Lower leg skin (tissue), 4 donors: ENCODE data around the gene XIRP1. TPM values are rescaled to one million over a fixed set of nuclear protein-coding genes. Genes with fewer than 3 reads are reported as not detected.
"Not testable (repeated sequence)": the region's sequence is repeated elsewhere in the genome, so short reads cannot be mapped to it uniquely, and the experiment has no call there.

ENCODE experiments used
- DNase-seq, 2 donors: peaks; one replicate each; pipeline ENCODE4 v3.0.0-alpha.2; 2019; ENCODE audit warnings: low spot score in 2 of 2
- H3K4me3 ChIP-seq: fragments of 200-600 bp; sonication (generic); 2 replicates; pipeline ENCODE4 v1.5.1; 2017; ENCODE audit warnings: mild to moderate bottlenecking, low read depth; ENCODE audit not compliant: poor library complexity, severe bottlenecking
- CTCF ChIP-seq, 3 donors: fragments of 450-650 bp; IDR thresholded peaks; one replicate each; pipeline ENCODE4 v1.5.1; 2016; ENCODE audit warnings: antibody characterized with exemption in 3 of 3, mild to moderate bottlenecking in 3 of 3, moderate library complexity in 2 of 3
- POLR2A ChIP-seq, 2 donors: fragments of 450-650 bp; IDR thresholded peaks; one replicate each; pipeline ENCODE4 v1.6.1; 2016 to 2017; ENCODE audit warnings: antibody characterized with exemption in 2 of 2, mild to moderate bottlenecking in 1 of 2, moderate library complexity in 1 of 2
- WGBS, 2 donors: methylation state at CpG; one replicate each; pipeline ENCODE4 v1.1.5; 2018; 5-methylcytosine and 5-hydroxymethylcytosine counted together
- intact Hi-C: fragments of 100-400 bp; cut with DNase I; formaldehyde crosslinking; loops from one replicate; pipeline ENCODE4 v1.15.0; 2023; ENCODE audit warnings: low total_unique reads
- total RNA-seq, 4 donors: library from RNA; depleted of rRNA; stranded (reverse); fragments of >200 nt; gene quantifications; one replicate each; pipeline ENCODE4 v1.1.0, GENCODE V29; 2016

The XIRP1 gene
- total RNA-seq, 4 donors from 2014 or later: not detected

- no peak for TF ChIP-seq POLR2A (IDR thresholded peaks at IDR 0.05)
- TF ChIP-seq CTCF (IDR thresholded peaks at IDR 0.05): no peak
- 1 to 2% methylated on average over 23 to 28 of the region's 32 CpGs for WGBS, 2 donors
- DNase-seq: peak; percentile 87 to 97
- intact Hi-C loops: no loop called here
- H3K4me3 ChIP-seq: no peak overlapping the region
Measured at GRCh38 chr3:39177708-39178332, 14.6 kb downstream of the XIRP1 start.

- DNase-seq: no peak
- no peak for TF ChIP-seq CTCF (IDR thresholded peaks at IDR 0.05)
- no peak for TF ChIP-seq POLR2A (IDR thresholded peaks at IDR 0.05)
- WGBS, 2 donors: 89 to 91% methylated on average over 6 of the region's 6 CpGs
Measured at GRCh38 chr3:39176025-39176714, 16.2 kb downstream of the XIRP1 start.

GRCh38 chr3:39173318-39174125 is 18.9 kb downstream of the XIRP1 start:
- DNase-seq: no peak
- no peak for TF ChIP-seq CTCF (IDR thresholded peaks at IDR 0.05)
- no peak for TF ChIP-seq POLR2A (IDR thresholded peaks at IDR 0.05)
- intact Hi-C loops: no loop called here
- H3K4me3 ChIP-seq: no peak overlapping the region
- WGBS, 2 donors: 79 to 80% methylated on average over 2 of the region's 2 CpGs

More at GRCh38 chr3:39176025-39176714, 16.2 kb downstream of the XIRP1 start:
- intact Hi-C loops: no loop called here
- no peak overlapping the region for H3K4me3 ChIP-seq

- 78 to 79% methylated on average over 2 of the region's 2 CpGs for WGBS, 2 donors
- no peak for TF ChIP-seq CTCF (IDR thresholded peaks at IDR 0.05)
- no peak for TF ChIP-seq POLR2A (IDR thresholded peaks at IDR 0.05)
- no peak overlapping the region for H3K4me3 ChIP-seq
- intact Hi-C loops: no loop called here
- DNase-seq: no peak
Measured at GRCh38 chr3:39171860-39172259, 20.5 kb downstream of the XIRP1 start.

- 76 to 77% methylated on average over 6 of the region's 6 CpGs for WGBS, 2 donors
Measured at GRCh38 chr3:39170877-39171276, 21.5 kb downstream of the XIRP1 start.

GRCh38 chr3:39170461-39170860 is 21.9 kb downstream of the XIRP1 start:
- 92 to 93% methylated on average over 4 of the region's 4 CpGs for WGBS, 2 donors
- H3K4me3 ChIP-seq: no peak overlapping the region
- TF ChIP-seq POLR2A (IDR thresholded peaks at IDR 0.05): no peak
- TF ChIP-seq CTCF (IDR thresholded peaks at IDR 0.05): no peak
- DNase-seq: no peak
- intact Hi-C loops: no loop called here

More at GRCh38 chr3:39170877-39171276, 21.5 kb downstream of the XIRP1 start:
- H3K4me3 ChIP-seq, DNase-seq, intact Hi-C loops: not testable (repeated sequence)
